ENCODE measurements around the gene WDR44. TPM values are rescaled to one million over a fixed set of nuclear protein-coding genes. Genes with fewer than 3 reads are reported as not detected.

WDR44 gene
- total RNA-seq, 1 donor from 2014 or later, result 14.6 TPM

DNA sequence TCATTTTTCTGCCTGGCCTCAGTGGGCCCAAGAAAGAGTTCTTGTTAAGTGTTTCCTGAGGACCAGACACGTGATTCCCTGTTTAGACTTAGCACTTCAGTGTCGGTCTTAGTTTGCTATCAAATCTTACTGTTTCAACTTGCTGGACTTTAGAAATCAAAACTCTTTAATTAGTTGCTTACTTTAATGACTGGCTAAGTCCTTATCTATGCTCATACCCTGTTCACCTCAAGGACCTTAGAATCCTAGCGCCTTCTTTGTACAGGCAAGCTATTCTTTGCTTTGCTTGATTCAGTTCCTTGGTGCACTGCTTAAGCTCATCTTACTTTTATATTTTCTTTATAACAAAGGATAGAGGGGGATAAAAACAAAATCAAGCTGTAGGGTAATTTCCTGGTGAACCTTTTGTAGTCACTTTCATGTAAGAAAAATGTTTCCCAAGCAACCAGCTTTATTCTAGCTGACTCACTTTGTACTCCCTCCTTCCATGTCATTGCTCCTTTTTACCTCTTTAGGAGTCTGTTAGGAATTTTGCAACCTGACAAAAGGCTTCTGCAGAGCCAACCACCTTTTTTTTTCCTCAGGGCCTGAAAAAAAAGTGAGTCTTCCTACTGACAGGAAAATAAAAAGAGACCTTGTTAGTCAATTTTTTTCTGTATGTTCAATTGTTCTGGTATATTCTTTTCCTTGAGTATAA, 14.7 kb downstream of the WDR44 start:
- H3K27me3 Mint-ChIP-seq (ENCODE audit: unreplicated experiment), result no peaks in the 10 kb centered on the region
- no peak overlapping the region for H3K4me3 Mint-ChIP-seq (ENCODE audit: unreplicated experiment)
- TF ChIP-seq, protein P1, sequence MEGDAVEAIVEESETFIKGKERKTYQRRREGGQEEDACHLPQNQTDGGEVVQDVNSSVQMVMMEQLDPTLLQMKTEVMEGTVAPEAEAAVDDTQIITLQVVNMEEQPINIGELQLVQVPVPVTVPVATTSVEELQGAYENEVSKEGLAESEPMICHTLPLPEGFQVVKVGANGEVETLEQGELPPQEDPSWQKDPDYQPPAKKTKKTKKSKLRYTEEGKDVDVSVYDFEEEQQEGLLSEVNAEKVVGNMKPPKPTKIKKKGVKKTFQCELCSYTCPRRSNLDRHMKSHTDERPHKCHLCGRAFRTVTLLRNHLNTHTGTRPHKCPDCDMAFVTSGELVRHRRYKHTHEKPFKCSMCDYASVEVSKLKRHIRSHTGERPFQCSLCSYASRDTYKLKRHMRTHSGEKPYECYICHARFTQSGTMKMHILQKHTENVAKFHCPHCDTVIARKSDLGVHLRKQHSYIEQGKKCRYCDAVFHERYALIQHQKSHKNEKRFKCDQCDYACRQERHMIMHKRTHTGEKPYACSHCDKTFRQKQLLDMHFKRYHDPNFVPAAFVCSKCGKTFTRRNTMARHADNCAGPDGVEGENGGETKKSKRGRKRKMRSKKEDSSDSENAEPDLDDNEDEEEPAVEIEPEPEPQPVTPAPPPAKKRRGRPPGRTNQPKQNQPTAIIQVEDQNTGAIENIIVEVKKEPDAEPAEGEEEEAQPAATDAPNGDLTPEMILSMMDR (IDR thresholded peaks at IDR 0.05; ENCODE audit: partially characterized antibody, unreplicated experiment), result no peak
- DNase-seq, result no peak
- no peak overlapping the region for H3K27ac Mint-ChIP-seq (ENCODE audit: unreplicated experiment)
- H3K9me3 Mint-ChIP-seq (ENCODE audit: unreplicated experiment), result no peaks in the 10 kb centered on the region
- H3K36me3 Mint-ChIP-seq (ENCODE audit: unreplicated experiment), result no peaks in the 10 kb centered on the region
- no peaks in the 10 kb centered on the region for H3K4me1 Mint-ChIP-seq (ENCODE audit: low read depth, unreplicated experiment)

DNA sequence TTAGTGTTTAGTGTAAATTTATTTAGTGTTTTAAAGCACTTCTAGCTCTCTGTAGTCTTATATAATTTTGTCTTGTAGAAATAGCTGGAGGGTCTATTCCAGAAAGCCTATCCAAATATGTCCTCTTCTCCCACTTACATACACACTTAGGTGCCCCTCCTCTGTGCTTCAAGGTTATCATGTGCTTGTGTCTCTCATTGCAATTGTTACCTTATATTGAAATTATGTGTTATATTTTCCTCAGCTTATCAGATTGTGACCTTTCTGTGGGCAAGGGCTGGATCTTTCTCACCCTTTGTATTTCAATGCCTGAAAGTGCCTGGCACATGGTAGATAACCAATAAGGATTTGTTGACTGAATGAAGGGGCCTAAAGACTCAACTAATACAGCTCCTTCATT, 18.4 kb downstream of the WDR44 start:
- H3K4me1 Mint-ChIP-seq (ENCODE audit: low read depth, unreplicated experiment), result no peaks in the 10 kb centered on the region
- no peaks in the 10 kb centered on the region for H3K9me3 Mint-ChIP-seq (ENCODE audit: unreplicated experiment)
- H3K4me3 Mint-ChIP-seq (ENCODE audit: unreplicated experiment), result no peak overlapping the region

DNA sequence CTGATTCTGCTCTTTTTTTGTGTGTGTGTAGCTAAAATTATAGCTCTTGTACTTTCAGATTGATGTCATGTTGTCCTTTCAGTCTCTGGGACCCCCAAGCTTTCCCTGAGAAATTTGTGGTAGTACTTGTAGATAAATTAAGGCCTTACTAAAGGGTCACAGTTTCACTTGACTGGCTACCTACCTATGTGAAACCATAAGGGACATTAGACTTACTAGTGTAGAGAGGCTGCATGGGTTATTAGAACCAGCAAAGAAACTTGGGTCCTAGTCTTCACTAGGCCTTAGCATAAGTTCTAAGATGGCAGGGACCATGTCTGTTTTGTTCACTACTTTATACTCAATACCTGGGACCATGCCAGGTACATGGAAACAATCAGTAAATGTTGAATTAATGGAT, 21.4 kb downstream of the WDR44 start:
- TF ChIP-seq, protein P1 (IDR thresholded peaks at IDR 0.05; ENCODE audit: partially characterized antibody, unreplicated experiment), result no peak
- no peaks in the 10 kb centered on the region for H3K36me3 Mint-ChIP-seq (ENCODE audit: unreplicated experiment)
- H3K9me3 Mint-ChIP-seq (ENCODE audit: unreplicated experiment), result no peaks in the 10 kb centered on the region
- DNase-seq, result no peak
- no peaks in the 10 kb centered on the region for H3K27me3 Mint-ChIP-seq (ENCODE audit: unreplicated experiment)
- no peak overlapping the region for H3K4me3 Mint-ChIP-seq (ENCODE audit: unreplicated experiment)
- H3K27ac Mint-ChIP-seq (ENCODE audit: unreplicated experiment), result no peak overlapping the region
- H3K4me1 Mint-ChIP-seq (ENCODE audit: low read depth, unreplicated experiment), result peaks cover under 1% of the 10 kb centered on the region

More for the DNA sequence above, 18.4 kb downstream of the WDR44 start:
- H3K27me3 Mint-ChIP-seq (ENCODE audit: unreplicated experiment), result no peaks in the 10 kb centered on the region
- no peak overlapping the region for H3K27ac Mint-ChIP-seq (ENCODE audit: unreplicated experiment)
- DNase-seq, result no peak
- no peaks in the 10 kb centered on the region for H3K36me3 Mint-ChIP-seq (ENCODE audit: unreplicated experiment)
- TF ChIP-seq, protein P1 (IDR thresholded peaks at IDR 0.05; ENCODE audit: partially characterized antibody, unreplicated experiment), result no peak

DNA sequence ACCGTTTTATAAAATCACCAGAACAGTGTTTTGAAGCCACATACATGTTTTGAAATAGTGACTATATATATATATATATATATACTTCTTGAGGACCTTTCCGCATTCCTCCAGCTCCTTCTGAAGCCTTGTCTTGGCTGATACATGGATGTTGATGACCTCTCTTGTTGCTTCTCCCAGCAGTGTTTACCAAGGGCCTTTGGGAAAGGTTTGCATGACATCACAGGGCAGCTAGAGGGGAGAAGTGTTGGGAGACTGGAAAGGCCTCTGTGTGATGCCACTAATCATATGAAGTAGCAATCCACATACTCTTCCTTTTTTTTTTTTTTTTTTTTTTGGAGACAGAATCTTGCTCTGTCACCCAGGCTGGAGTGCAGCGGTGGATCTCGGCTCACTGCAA, 22.5 kb downstream of the WDR44 start:
- no peak for DNase-seq
- no peaks in the 10 kb centered on the region for H3K36me3 Mint-ChIP-seq (ENCODE audit: unreplicated experiment)
- H3K4me1 Mint-ChIP-seq (ENCODE audit: low read depth, unreplicated experiment), result peaks cover 6% of the 10 kb centered on the region
- H3K4me3 Mint-ChIP-seq (ENCODE audit: unreplicated experiment), result no peak overlapping the region
- no peak overlapping the region for H3K27ac Mint-ChIP-seq (ENCODE audit: unreplicated experiment)
- H3K9me3 Mint-ChIP-seq (ENCODE audit: unreplicated experiment), result no peaks in the 10 kb centered on the region
- TF ChIP-seq, protein P1 (IDR thresholded peaks at IDR 0.05; ENCODE audit: partially characterized antibody, unreplicated experiment), result no peak
- no peaks in the 10 kb centered on the region for H3K27me3 Mint-ChIP-seq (ENCODE audit: unreplicated experiment)

DNA sequence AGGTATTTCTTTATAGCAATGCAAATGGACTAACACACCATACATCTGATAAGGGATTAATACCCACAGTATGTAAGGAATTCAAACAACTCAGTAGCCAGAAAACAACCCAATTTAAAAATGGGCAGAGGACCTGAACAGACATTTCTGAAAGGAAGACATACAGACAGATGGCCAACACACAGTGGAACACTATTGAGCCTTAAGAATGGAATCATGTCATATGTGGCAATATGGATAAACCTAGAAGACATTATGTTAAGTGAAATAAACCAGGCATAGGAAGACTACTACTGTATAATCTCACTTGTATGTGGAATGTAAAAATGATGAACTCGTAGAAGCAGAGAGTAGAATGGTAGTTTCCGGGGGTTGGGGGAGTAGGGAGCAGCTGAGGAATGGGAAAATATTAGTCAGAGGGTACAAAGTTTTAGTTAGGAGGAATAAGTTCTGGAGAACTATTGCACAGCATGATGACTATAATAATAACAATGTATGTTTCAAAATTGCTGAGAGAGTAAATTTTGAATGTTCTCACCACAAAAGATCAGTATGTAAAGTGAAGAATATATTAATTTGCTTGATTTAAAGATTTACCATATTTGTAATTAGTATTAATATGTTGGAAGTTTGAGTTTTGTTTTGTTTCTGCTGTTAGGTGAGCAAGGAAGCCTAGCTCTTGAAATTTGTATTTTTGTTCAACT, 25.2 kb downstream of the WDR44 start:
- no peaks in the 10 kb centered on the region for H3K27me3 Mint-ChIP-seq (ENCODE audit: unreplicated experiment)
- peaks cover 11% of the 10 kb centered on the region for H3K4me1 Mint-ChIP-seq (ENCODE audit: low read depth, unreplicated experiment)
- no peaks in the 10 kb centered on the region for H3K9me3 Mint-ChIP-seq (ENCODE audit: unreplicated experiment)
- no peaks in the 10 kb centered on the region for H3K36me3 Mint-ChIP-seq (ENCODE audit: unreplicated experiment)
- H3K27ac Mint-ChIP-seq (ENCODE audit: unreplicated experiment), result no peak overlapping the region
- TF ChIP-seq, protein P1 (IDR thresholded peaks at IDR 0.05; ENCODE audit: partially characterized antibody, unreplicated experiment), result no peak
- H3K4me3 Mint-ChIP-seq (ENCODE audit: unreplicated experiment), result no peak overlapping the region
- DNase-seq, result no peak

Data from glutamatergic neuron (in vitro differentiated cells).